PFSK-1 (cell line): ENCODE results near the gene DAAM1.

Experiments
- REST ChIP-seq, 2 experiments: IDR thresholded peaks; 2 replicates each; pipeline versions ENCODE4 v1.6.1 to v1.8.0; 2011 to 2012; ENCODE audit warnings: low read depth in 2 of 2, low read length in 2 of 2, control low read depth in 1 of 2, inconsistent platforms in 1 of 2, mild to moderate bottlenecking in 1 of 2, moderate library complexity in 1 of 2; ENCODE audit not compliant: insufficient read depth in 1 of 2
- SIN3A ChIP-seq: IDR thresholded peaks from 2 replicates; pipeline ENCODE4 v1.6.1; 2012; ENCODE audit warnings: mild to moderate bottlenecking, low read length, moderate library complexity, borderline replicate concordance; ENCODE audit not compliant: insufficient read depth

GRCh38 chr14:59356312-59356711 is 167.8 kb downstream of the DAAM1 start:
- TF ChIP-seq REST (IDR thresholded peaks at IDR 0.05; ENCODE audit: insufficient read depth in 1 of 2, low read depth in 2 of 2, low read length in 2 of 2): no peak
- no peak for TF ChIP-seq SIN3A
